WERI-Rb-1 (cell line): ENCODE results near the gene SEPTIN8.

Source experiments
- DNase-seq: peaks from one replicate; pipeline ENCODE4 v3.0.0-alpha.2; 2020
- H3K27ac ChIP-seq: fragments of 250-450 bp; sonication (Bioruptor Pico); 2 replicates; pipeline ENCODE4 v1.5.1; 2020; ENCODE audit warnings: mild to moderate bottlenecking, moderate library complexity
- H3K27me3 ChIP-seq: fragments of 250-450 bp; sonication (Bioruptor Pico); 2 replicates; pipeline ENCODE4 v1.5.1; 2021; ENCODE audit warnings: mild to moderate bottlenecking, low read depth, moderate library complexity; ENCODE audit not compliant: insufficient read depth, severe bottlenecking
- H3K36me3 ChIP-seq: fragments of 250-450 bp; sonication (Bioruptor Pico); 2 replicates; pipeline ENCODE4 v1.5.1; 2020; ENCODE audit warnings: mild to moderate bottlenecking, moderate library complexity
- H3K4me3 ChIP-seq: 2 replicates; pipeline ENCODE4 v1.5.1; 2011; ENCODE audit warnings: low read depth, mild to moderate bottlenecking, control low read depth, low read length
- H3K9me3 ChIP-seq: fragments of 250-450 bp; sonication (Bioruptor Pico); 2 replicates; pipeline ENCODE4 v1.5.1; 2021; ENCODE audit warnings: mild to moderate bottlenecking, moderate library complexity; ENCODE audit not compliant: severe bottlenecking
- TF ChIP-seq, protein P1 (sequence below): IDR thresholded peaks from 2 replicates; pipeline ENCODE4 v1.5.1; 2011; ENCODE audit warnings: low read depth, mild to moderate bottlenecking, control low read depth, inconsistent platforms, low read length

Gene SEPTIN8

GRCh38 chr5:132775476-132775961 is 1.5 kb downstream of the SEPTIN8 start:
- no peak for DNase-seq
- Histone ChIP-seq H3K27ac (no peak overlapping the region), H3K4me3 (peak overlapping the region; percentile 76), H3K9me3 (no peaks in the 10 kb centered on the region), H3K36me3 (no peaks in the 10 kb centered on the region), H3K27me3 (no peaks in the 10 kb centered on the region)
- TF ChIP-seq, protein P1, sequence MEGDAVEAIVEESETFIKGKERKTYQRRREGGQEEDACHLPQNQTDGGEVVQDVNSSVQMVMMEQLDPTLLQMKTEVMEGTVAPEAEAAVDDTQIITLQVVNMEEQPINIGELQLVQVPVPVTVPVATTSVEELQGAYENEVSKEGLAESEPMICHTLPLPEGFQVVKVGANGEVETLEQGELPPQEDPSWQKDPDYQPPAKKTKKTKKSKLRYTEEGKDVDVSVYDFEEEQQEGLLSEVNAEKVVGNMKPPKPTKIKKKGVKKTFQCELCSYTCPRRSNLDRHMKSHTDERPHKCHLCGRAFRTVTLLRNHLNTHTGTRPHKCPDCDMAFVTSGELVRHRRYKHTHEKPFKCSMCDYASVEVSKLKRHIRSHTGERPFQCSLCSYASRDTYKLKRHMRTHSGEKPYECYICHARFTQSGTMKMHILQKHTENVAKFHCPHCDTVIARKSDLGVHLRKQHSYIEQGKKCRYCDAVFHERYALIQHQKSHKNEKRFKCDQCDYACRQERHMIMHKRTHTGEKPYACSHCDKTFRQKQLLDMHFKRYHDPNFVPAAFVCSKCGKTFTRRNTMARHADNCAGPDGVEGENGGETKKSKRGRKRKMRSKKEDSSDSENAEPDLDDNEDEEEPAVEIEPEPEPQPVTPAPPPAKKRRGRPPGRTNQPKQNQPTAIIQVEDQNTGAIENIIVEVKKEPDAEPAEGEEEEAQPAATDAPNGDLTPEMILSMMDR = no peak

DNA sequence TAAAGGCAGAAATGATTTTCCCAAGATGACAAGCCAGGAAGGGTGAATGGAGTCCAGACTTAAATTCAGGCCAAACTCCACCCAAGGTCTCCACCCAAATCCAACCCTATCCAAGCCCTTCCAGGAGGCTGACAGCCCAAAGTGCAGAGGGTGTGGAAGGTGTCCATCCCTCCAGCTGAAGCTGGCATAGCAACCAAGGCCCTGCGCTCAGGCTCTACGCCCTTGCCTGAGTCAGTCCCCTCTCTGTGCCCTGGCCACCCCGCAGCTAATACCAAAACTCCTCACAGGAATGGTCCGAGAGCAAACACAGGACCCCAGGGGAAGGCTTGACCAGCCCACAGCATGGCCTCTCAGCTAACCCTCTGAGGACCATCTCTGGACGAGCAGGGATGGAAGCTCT is 2.1 kb downstream of the SEPTIN8 start:
- H3K4me3 ChIP-seq = no peak overlapping the region
- TF ChIP-seq, protein P1 = no peak
- DNase-seq = no peak
- H3K9me3 ChIP-seq = no peaks in the 10 kb centered on the region
- peak overlapping the region; percentile 77 for H3K27ac ChIP-seq
- no peaks in the 10 kb centered on the region for H3K27me3 ChIP-seq
- no peaks in the 10 kb centered on the region for H3K36me3 ChIP-seq

- Histone ChIP-seq H3K36me3 (no peaks in the 10 kb centered on the region), H3K9me3 (no peaks in the 10 kb centered on the region), H3K27ac (peak overlapping the region; percentile 77), H3K27me3 (no peaks in the 10 kb centered on the region), H3K4me3 (peak overlapping the region; percentile 10; the same call in 1 of the 2 replicates)
- DNase-seq = no peak
- TF ChIP-seq, protein P1 = no peak
These were observed 2.6 kb downstream of the SEPTIN8 start for GRCh38 chr5:132774406-132774805.

DNA sequence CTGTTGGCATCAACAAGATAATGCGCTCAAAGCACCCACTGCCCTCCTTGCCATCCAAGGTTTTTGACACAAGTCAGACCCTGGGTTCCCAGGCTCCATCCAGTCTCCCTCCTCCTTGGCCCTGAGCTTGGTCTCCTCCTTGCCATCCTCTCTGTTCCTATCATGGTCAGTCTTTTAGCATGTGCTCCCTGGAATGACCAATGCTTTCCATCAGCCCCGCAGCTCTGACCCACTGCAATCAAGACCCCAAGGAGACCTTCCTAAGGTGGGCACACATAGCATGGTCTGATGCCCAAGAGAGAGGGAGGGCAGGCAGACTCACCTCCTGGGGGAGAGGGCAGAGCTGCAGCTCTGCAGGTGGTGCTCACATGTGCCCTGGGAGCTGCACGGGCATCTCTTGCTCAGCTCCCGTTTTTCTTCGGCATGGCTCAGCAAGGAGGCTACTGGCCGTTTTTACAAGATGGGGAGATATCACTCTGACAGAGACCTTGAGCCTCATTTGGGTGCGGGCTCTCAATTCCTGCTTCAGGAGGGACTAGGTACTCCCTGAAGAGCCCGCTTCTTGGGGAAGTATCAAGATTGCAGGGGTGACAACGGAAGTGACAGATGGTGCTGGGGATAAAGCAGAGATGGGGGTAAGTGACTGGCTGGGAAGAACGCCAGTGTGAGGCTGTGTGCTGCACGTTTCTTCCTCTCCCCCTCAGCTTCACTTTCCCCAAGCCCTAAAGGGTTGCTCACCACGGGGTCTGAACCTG is 3.3 kb downstream of the SEPTIN8 start:
- no peaks in the 10 kb centered on the region for H3K9me3 ChIP-seq
- H3K4me3 ChIP-seq = peak overlapping the region; percentile 10; the same call in 1 of the 2 replicates
- DNase-seq = peak; percentile 63
- peak overlapping the region; percentile 77 for H3K27ac ChIP-seq
- H3K27me3 ChIP-seq = no peaks in the 10 kb centered on the region
- TF ChIP-seq, protein P1 = no peak
- no peaks in the 10 kb centered on the region for H3K36me3 ChIP-seq

GRCh38 chr5:132773114-132773513 is 3.9 kb downstream of the SEPTIN8 start:
- H3K4me3 ChIP-seq = no peak overlapping the region
- no peak overlapping the region for H3K27ac ChIP-seq
- no peaks in the 10 kb centered on the region for H3K9me3 ChIP-seq
- TF ChIP-seq, protein P1 = no peak
- H3K36me3 ChIP-seq = no peaks in the 10 kb centered on the region
- H3K27me3 ChIP-seq = no peaks in the 10 kb centered on the region
- DNase-seq = no peak
